Stimulated activated naive B cell treated with anti-CD40 and anti-IgM and Interleukin-4, amounts not matched to agents 10 μg/mL and 1 μg/mL and 100 μg/mL, for 72 hours (primary cell): ENCODE measurements around the gene PNPO.
A peak's percentile ranks its signal among the peaks of the same experiment; 100 is the strongest.

Source experiments
- ATAC-seq, 2 donors: fragments of 150-1000 bp; cut with Tn5 transposase; replicated peaks; 2 replicates each; pipeline ENCODE4 v1.10.0; 2021; ENCODE audit warnings: moderate library complexity in 1 of 2
- DNase-seq: peaks from one replicate; pipeline ENCODE4 v3.0.0; 2021
- H3K27ac Mint-ChIP-seq: one replicate; pipeline ENCODE4 v1.8.0; 2022; ENCODE audit warnings: mild to moderate bottlenecking, mixed read lengths
- H3K27me3 Mint-ChIP-seq, 2 donors: one replicate each; pipeline ENCODE4 v1.8.0; 2022; ENCODE audit warnings: mixed read lengths in 2 of 2
- H3K36me3 Mint-ChIP-seq, 2 donors: one replicate each; pipeline ENCODE4 v1.8.0; 2022; ENCODE audit warnings: mixed read lengths in 2 of 2, mild to moderate bottlenecking in 1 of 2
- H3K4me1 Mint-ChIP-seq, 2 donors: one replicate each; pipeline ENCODE4 v1.8.0; 2022; ENCODE audit warnings: mixed read lengths in 2 of 2, mild to moderate bottlenecking in 1 of 2
- H3K4me3 Mint-ChIP-seq, 2 donors: one replicate each; pipeline ENCODE4 v1.8.0; 2022; ENCODE audit warnings: mild to moderate bottlenecking in 2 of 2, mixed read lengths in 2 of 2, moderate library complexity in 1 of 2
- H3K9me3 Mint-ChIP-seq, 2 donors: one replicate each; pipeline ENCODE4 v1.8.0; 2022; ENCODE audit warnings: mixed read lengths in 2 of 2, mild to moderate bottlenecking in 1 of 2

PNPO gene

DNA sequence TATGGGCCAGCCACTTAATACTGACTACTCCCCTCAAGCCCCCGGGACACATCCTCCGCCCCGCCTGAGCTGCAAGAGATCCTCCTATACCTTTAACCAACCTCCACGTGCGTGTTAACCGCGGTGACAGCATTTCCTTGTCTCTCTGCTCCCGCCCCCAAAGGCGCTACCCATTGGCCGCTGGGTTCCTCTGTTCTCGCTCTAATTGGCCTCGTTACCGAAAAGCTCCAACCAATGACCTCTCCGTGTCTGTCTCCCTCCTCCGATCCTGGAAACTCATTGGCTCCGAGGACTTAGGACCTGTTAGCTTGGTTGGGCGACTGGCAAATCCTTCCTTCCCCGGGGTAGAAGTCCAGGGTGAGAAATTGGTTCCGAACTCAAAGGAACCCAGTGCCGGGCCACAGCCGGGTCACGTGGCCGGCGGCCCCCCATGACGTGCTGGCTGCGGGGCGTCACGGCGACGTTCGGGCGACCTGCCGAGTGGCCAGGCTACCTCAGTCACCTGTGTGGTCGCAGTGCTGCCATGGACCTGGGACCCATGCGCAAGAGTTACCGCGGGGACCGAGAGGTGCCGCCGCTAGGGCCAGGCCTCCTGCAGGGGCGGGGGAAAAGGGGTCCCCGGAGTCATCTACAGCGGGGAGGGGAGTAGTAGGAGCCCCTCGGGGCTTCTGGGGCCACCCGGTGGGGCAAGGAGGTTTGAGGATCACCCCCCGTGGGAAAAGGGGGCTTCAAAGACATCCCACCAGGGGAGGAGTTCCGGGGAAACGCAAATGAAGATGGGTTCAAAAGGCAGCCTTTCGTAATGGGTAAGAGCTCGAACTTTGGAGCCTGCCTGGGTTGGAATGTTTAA is at the start of gene PNPO:
TSS of gene PNPO (plus strand) at position 326 of the 850 bp plus-strand sequence. CDS start at position 431, 105 bp downstream.
- Mint-ChIP-seq H3K36me3 (peaks cover 21 to 40% of the 10 kb centered on the region in 2 donors), H3K27ac (peak within 1 kb of the TSS; percentile 96), H3K4me1 (peaks cover 49 to 64% of the 10 kb centered on the region in 2 donors), H3K4me3 (peak within 1 kb of the TSS; percentile 91 to 93), H3K27me3 (no peaks in the 10 kb centered on the region), H3K9me3 (peaks cover 5% of the 10 kb centered on the region in 2 donors)
- peak; percentile 97 to 98 for ATAC-seq
- DNase-seq = peak; percentile 95

DNA sequence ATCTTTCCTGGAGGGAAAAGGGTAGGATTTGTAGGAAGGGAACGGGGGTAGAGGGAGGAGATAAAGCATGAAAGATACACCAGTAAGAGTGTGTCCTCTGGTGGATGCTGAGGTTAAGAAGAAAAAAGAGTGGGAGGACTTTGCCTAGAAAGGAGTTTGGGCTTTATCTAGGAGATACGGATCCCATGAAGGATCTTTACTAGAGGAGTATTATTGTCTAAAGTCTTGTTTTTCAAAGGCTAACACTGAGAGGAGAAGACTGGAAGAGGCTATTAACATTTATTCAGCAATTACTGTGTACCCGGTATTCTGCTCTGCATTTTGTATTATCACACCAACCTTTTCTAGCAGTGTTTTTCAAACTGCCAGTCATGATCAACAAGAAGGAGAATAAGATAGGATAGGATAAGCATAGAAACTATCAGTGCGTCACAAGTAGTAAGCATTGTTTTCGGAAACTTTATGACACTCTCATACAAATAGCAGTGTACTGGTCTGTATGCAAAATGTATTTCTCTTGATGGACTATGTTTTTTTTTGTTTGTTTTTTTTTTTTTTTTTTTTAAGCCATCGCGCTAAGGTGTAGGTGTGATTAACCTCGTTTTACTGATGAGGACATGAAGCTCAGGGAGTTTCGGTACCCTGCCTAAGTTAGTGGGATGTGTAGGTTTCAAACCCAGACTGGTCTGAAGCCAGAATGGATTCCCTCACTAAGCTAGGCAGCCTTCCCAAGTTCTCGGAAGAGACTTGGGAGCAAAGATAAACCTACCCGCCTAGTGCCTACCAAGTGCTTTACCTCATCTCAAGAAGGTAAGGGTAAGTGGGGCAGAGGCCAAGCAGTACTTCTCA is 46.6 kb upstream of the PNPO start:
- Mint-ChIP-seq H3K4me1 (peaks cover 31 to 52% of the 10 kb centered on the region in 2 donors), H3K27me3 (no peaks in the 10 kb centered on the region), H3K36me3 (peaks cover 6 to 7% of the 10 kb centered on the region in 2 donors), H3K9me3 (no peaks in the 10 kb centered on the region), H3K27ac (peak overlapping the region; percentile 100), H3K4me3 (peak overlapping the region; percentile 89 to 95)
- ATAC-seq = no peak
- DNase-seq = no peak

DNA sequence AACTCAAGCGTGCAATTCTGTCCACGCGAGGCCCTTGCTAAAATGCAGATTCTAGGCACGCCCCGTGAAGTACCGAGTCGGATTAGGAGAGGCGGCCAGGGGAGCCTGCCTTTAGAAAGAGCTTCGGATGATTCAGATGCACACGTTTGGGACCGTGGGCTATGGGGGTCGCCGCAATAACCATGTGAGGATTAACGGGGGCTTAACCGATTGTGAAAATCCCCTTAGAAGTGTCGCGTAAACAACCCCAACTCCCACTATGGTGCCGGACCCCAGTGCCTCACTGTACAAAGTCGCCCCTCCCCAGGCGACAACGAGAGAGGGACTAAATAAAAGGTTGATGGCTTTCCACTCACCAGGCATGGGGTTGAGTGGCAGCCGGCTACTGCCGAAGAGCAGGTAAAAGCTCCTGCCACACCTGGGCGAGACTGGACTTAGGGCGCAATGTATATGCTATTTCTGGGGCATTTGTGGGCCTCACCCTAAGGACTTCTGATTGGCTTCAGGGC is 46.0 kb upstream of the PNPO start:
- peak overlapping the region; percentile 100 for H3K27ac Mint-ChIP-seq
- ATAC-seq = peak; percentile 1
- DNase-seq = peak; percentile 29
- no peaks in the 10 kb centered on the region for H3K9me3 Mint-ChIP-seq
- H3K27me3 Mint-ChIP-seq = no peaks in the 10 kb centered on the region
- peaks cover 6 to 7% of the 10 kb centered on the region in 2 donors for H3K36me3 Mint-ChIP-seq
- H3K4me1 Mint-ChIP-seq = peaks cover 28 to 46% of the 10 kb centered on the region in 2 donors
- peak overlapping the region; percentile 89 to 95 for H3K4me3 Mint-ChIP-seq

DNA sequence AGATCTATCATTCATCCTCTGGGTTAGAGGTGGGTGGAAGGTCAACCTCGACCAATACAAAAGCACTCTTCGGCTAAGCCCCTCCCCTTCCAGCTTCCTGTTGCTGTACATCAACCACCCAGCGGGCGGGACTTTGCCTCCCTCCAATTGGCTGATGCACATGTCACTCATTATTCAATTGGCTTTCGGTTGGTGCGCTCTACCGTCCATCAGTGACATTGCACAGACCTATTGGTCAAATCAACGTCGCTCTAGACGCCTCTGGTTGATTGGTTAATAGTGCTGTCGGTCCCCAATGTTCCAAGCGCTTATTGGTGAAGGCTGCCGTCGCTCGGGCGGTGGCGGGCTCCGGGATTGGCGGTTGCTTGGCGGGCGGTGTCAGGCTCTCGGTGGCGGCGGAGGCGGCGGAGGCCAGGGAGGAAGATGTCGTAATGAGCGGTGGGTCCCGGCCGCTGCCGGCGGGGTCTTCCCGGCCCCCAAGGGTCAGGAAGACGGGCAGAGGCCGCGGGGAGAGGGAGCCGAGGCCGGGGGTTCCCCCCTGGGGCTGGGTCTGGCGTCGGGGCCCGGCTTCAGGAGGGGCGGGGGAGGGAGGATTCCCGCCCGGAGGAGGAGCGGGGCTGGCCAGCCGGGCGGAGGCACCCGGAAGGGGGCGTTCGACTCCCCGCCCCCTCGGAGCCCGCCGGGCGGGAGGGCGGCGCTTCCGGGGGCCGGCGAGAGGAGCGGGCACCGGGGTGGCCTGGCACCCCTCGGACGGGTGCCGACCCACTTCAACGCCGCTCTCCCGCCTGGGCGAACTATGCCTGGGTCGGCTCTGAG is 45.3 kb upstream of the PNPO start, which contains the start of gene SP2:
TSS of gene SP2 (plus strand) at position 381 of the 816 bp plus-strand sequence. CDS start at position 432, 51 bp downstream.
- DNase-seq (peak; percentile 100), ATAC-seq (peak; percentile 90 to 91)
- Mint-ChIP-seq H3K4me3 (peak within 1 kb of the TSS; percentile 89 to 95), H3K4me1 (peaks cover 28 to 46% of the 10 kb centered on the region in 2 donors), H3K36me3 (peaks cover 6 to 7% of the 10 kb centered on the region in 2 donors), H3K27ac (peak within 1 kb of the TSS; percentile 100), H3K9me3 (no peaks in the 10 kb centered on the region), H3K27me3 (no peaks in the 10 kb centered on the region)

DNA sequence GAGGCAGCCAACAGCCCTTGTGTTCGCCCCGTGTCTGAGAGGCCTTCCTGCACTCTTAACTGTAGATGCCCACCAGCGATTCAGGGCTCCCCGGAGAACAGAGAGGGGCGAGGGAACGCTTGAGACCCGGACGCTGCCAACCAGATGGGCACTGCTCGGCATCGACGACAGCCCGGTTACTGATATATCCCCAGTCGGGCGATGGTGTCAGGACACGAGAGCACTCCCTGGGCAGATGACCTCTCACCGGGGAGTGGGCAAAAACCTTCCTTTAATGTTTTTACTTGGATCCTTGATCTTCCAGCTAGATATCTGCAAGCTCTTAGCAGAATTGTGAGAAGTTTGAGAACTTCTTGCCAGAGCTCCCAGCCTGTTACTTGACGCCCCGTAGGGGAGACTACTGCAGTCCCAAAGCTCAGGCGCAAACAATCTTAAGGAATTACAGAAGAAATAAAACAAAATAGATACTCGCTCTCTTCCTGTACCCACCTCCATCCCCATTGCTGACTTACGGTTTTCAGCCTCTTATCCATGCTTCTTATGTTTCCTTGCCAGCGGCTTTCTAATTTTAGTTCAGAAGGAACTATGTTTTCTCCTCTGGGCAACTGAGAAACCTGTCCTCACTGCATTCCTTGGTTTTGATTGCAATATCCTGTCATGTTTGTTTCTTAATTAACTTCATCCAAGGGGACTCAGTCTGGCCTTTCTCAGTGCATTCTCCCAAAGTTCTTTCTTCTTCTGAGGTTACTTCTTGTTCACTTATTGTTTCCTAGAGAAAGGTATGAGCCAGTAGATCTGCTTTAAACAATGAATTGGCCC is 44.5 kb upstream of the PNPO start:
- Mint-ChIP-seq H3K9me3 (no peaks in the 10 kb centered on the region), H3K4me1 (peaks cover 25 to 41% of the 10 kb centered on the region in 2 donors)

DNA sequence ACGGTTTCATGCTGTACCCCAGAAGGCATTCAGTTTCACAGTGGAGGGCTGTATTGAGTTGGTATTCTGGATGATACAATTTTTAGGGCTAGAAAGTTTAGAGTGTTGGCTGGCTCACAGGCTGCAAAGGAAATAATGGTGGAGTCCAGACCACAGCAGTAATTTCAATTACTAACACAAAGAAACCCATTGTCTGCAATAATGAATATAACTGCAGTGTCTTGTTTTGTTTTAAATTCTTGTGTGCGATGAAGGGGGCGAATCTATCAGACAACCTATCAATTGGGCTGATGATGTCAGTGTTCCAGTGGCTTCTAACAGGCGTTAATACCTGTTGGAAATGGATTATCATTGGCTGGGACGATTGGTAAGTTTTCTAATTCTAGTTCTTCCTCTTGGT is 43.8 kb upstream of the PNPO start:
- no peak overlapping the region for H3K27ac Mint-ChIP-seq
- DNase-seq (no peak), ATAC-seq (no peak)
- peak overlapping the region; percentile 89 to 95 for H3K4me3 Mint-ChIP-seq
- no peaks in the 10 kb centered on the region for H3K9me3 Mint-ChIP-seq
- no peaks in the 10 kb centered on the region for H3K27me3 Mint-ChIP-seq
- H3K4me1 Mint-ChIP-seq = peaks cover 30 to 46% of the 10 kb centered on the region in 2 donors
- peaks cover 7 to 10% of the 10 kb centered on the region in 2 donors for H3K36me3 Mint-ChIP-seq

More for the DNA sequence above, 44.5 kb upstream of the PNPO start:
- Mint-ChIP-seq H3K27ac (peak overlapping the region; percentile 96), H3K27me3 (no peaks in the 10 kb centered on the region), H3K4me3 (peak overlapping the region; percentile 89 to 95), H3K36me3 (peaks cover 6 to 7% of the 10 kb centered on the region in 2 donors)
- no peak for DNase-seq
- no peak for ATAC-seq

DNA sequence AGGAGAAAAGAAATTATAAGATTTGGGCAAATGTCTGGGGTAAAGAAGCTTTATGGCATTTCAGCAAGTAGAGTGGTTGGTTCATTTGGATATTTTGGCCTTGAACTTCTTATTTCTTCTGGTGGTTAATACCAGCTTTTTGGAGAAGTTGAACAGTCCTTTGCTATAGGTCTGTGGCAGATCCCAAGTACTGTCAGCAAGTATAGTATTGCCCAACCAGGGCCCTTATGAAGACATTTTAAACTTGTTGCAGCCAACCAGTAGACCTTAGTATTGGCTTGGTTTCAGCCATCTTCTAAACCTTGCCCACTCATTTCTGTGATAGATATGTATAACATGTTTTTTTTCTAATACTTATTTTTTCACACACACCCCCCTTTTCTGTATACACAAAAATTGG is 43.1 kb upstream of the PNPO start:
- DNase-seq = no peak
- Mint-ChIP-seq H3K4me1 (peaks cover 30 to 46% of the 10 kb centered on the region in 2 donors), H3K4me3 (no peak overlapping the region), H3K36me3 (peaks cover 10 to 11% of the 10 kb centered on the region in 2 donors), H3K27me3 (no peaks in the 10 kb centered on the region), H3K27ac (no peak overlapping the region), H3K9me3 (no peaks in the 10 kb centered on the region)
- no peak for ATAC-seq

DNA sequence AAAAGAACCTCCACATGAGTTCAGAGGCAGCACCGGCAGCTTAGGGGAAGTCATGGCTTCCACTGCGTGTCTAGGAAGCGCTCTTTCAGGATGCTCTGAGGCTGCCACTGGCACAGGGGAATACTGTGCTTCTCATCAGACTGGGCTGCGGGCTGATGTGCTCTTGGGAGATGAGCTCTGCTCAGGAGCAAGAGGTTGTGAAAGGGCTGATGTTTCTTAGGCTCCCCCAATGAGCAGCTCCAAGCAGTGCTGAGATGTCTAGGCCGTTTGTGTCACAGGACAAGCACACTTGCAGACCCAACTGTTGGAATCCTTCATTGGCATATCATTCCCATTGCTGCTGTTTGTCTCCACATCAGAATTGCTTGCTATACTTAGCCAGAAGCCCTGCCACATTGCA is 41.7 kb upstream of the PNPO start:
- ATAC-seq (no peak), DNase-seq (no peak)
- no peaks in the 10 kb centered on the region for H3K9me3 Mint-ChIP-seq
- no peak overlapping the region for H3K4me3 Mint-ChIP-seq
- peaks cover 22 to 39% of the 10 kb centered on the region in 2 donors for H3K4me1 Mint-ChIP-seq
- H3K36me3 Mint-ChIP-seq = peaks cover 13% of the 10 kb centered on the region in 2 donors
- H3K27ac Mint-ChIP-seq = no peak overlapping the region
- no peaks in the 10 kb centered on the region for H3K27me3 Mint-ChIP-seq

DNA sequence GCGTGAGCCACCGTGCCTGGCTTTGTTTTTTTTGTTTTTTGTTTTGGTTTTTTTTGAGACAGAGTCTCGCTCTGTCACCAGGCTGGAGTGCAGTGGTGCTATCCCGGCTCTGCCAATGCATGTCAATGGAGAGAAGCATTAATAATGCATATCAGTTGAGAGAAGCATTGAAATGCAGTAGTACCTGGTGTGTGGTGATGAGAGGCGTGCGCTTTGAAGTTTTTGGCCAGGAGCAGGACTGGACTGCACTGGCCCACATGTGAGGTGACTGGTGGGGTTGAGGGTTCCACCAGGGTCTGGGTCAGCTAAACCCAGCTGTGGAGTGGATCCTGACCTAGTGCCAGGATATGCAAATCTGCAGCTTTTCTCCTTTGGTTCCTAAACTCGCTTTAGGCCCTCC is 39.9 kb upstream of the PNPO start:
- Mint-ChIP-seq H3K27me3 (no peaks in the 10 kb centered on the region), H3K27ac (no peak overlapping the region), H3K4me1 (peaks cover 30 to 47% of the 10 kb centered on the region in 2 donors), H3K9me3 (no peaks in the 10 kb centered on the region), H3K4me3 (no peak overlapping the region), H3K36me3 (peaks cover 10 to 17% of the 10 kb centered on the region in 2 donors)
- ATAC-seq (no peak), DNase-seq (no peak)

DNA sequence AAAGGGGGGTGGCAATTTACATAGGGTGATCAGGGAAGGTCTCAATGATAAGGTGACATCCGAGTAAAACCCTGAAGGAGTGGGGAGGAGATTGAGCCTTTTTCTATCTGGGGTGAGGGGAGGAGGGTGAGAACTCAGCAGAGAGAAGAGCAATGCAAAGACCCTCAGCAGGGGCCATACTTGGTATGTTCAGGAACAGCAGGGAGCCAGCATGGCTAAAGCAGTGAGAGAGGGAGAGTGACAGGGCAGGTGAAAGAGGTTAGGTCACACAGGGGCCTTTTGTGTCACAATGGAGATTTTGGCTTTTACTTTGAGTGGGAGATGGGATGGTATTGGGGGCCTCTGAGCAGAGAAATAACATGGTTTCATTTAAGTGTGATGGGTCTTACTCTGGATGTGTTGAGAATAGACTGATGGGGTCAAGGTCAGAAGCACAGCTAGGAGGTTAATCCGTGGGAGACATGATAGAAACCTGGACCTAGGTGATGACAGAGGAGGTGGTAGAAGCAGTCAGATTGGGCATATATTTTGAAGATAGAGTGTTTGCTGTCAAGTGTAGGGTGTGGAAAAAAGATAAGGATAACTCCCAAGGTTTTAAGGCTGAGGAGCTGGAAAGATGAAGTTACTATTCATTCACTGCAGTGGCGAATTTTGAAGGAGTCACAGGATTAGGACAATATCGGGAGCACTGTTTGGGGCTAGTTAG is 39.2 kb upstream of the PNPO start:
- H3K27me3 Mint-ChIP-seq = no peaks in the 10 kb centered on the region

DNA sequence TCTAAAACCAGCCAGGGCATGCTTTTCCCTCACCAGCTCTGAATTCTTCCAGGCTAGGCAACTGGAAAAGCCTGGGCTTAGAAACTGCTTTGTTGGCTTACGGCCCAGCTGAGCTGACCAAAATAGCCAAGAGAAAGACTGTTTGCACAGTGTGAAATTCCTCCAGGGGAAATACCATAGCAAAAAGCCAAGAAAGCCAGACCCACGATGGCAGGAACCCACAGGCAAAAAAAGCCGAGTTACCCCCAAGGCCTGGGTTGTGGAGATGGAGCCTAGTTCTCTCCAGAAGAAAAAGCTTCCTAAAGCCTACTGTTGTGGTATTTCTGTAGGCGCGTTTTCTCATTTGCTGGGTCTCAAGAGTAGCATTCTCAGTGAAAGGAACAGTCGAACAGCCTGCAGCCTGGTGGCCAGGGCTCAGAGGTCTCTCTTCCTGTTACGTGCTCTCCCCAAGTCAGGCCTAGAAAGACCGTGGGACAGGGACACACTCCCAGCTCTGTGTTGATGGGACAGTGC is 36.1 kb upstream of the PNPO start:
- H3K9me3 Mint-ChIP-seq = no peaks in the 10 kb centered on the region
- peaks cover 29 to 41% of the 10 kb centered on the region in 2 donors for H3K4me1 Mint-ChIP-seq
- H3K27ac Mint-ChIP-seq = no peak overlapping the region
- ATAC-seq (no peak), DNase-seq (no peak)
- H3K36me3 Mint-ChIP-seq = peaks cover 15 to 24% of the 10 kb centered on the region in 2 donors
- no peak overlapping the region for H3K4me3 Mint-ChIP-seq
- no peaks in the 10 kb centered on the region for H3K27me3 Mint-ChIP-seq

More for the DNA sequence above, 39.2 kb upstream of the PNPO start:
- no peak for DNase-seq
- peaks cover 33 to 49% of the 10 kb centered on the region in 2 donors for H3K4me1 Mint-ChIP-seq
- H3K36me3 Mint-ChIP-seq = peaks cover 18% of the 10 kb centered on the region in 2 donors
- H3K27ac Mint-ChIP-seq = no peak overlapping the region
- no peak overlapping the region for H3K4me3 Mint-ChIP-seq
- no peaks in the 10 kb centered on the region for H3K9me3 Mint-ChIP-seq
- no peak for ATAC-seq

DNA sequence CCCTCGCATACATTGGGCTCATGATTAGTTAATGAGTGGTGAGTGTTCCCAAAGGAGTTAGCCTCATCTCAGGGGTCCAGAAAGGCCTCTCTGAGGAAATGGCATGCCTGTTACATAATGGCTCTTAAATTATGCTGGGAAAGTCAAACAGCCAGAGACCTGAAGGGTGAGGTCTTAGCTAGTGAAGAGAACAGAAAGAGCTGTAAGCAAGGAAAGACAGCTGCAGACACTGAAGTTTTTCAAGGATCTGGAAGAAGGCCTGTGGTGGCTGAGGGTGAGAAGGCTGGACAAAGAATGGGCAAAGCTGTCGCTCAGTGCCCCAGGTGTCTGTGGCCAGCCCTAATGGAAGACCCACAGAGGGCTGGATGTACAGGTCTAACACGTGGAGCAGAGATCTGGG is 34.9 kb upstream of the PNPO start:
- Mint-ChIP-seq H3K36me3 (peaks cover 15 to 24% of the 10 kb centered on the region in 2 donors), H3K9me3 (no peaks in the 10 kb centered on the region), H3K27me3 (no peaks in the 10 kb centered on the region), H3K4me3 (peak overlapping the region in 1 of 2 donors; percentile 2), H3K4me1 (peaks cover 27 to 41% of the 10 kb centered on the region in 2 donors), H3K27ac (no peak overlapping the region)
- no peak for ATAC-seq
- DNase-seq = no peak
